Tibial nerve (tissue), 4 donors: Measurements from ENCODE around the gene CRYBA2.

Experiments used
- CTCF ChIP-seq, 5 experiments: fragments of 200-600 bp in 3 of 5; fragments of 450-650 bp in 2 of 5; sonication (generic) in 3 of 5; IDR thresholded peaks; one replicate each; pipeline ENCODE4 v1.5.1; 2016 to 2019; ENCODE audit warnings: antibody characterized with exemption in 5 of 5, mild to moderate bottlenecking in 3 of 5, moderate library complexity in 2 of 5
- EP300 ChIP-seq, 2 donors: sonication (generic); formaldehyde crosslinking; IDR thresholded peaks; one replicate each; pipeline ENCODE4 v1.6.1; 2017; ENCODE audit warnings: antibody characterized with exemption in 2 of 2, mild to moderate bottlenecking in 1 of 2
- POLR2A ChIP-seq, 2 donors: fragments of 450-650 bp; IDR thresholded peaks; one replicate each; pipeline ENCODE4 v1.6.1; 2017; ENCODE audit warnings: antibody characterized with exemption in 2 of 2, mild to moderate bottlenecking in 2 of 2, moderate library complexity in 2 of 2

DNA sequence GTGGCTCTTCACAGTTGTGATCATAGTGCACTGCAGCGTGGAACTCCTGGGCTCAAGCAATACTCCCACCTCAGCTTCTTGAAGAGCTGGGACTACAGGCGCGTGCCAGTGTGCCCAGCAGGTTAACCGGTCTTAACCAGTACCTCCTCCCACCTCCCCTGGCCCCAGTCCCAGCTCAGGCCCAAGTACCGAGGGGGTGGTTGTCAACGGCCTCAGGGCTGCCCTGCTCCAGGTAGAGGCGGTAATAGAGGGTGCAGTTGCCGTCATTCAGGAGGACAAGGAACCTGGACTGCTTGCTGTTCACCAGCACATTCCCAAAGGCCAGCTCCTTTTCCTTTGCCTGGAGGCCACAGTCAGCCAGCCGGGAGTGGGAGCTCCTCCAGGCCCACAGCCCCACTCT is 28.4 kb upstream of the CRYBA2 start:
- TF ChIP-seq POLR2A (IDR thresholded peaks at IDR 0.05), result no peak
- TF ChIP-seq CTCF (IDR thresholded peaks at IDR 0.05), result no peak
- TF ChIP-seq EP300 (IDR thresholded peaks at IDR 0.05), result no peak
